PC-9 (cell line): ENCODE measurements around the gene SLC39A12. TPM values are rescaled to one million over a fixed set of nuclear protein-coding genes. Genes with fewer than 3 reads are reported as not detected.

ENCODE experiments used
- BruUV-seq: library from RNA; stranded (reverse); fragments of 400-500 nt; replicated peaks from 2 replicates; lab custom pipeline; 2021; lab: Mats Ljungman, UMichigan
- CTCF ChIA-PET: fragments of 300-600 bp; sonication (Branson Sonifier 250); formaldehyde crosslinking; loops from one replicate; lab custom pipeline; 2022; ENCODE audit warnings: antibody characterized with exemption; lab: Charles Lee
- POLR2A ChIA-PET: fragments of 300-600 bp; sonication (Branson Sonifier 250); formaldehyde crosslinking; loops from one replicate; lab custom pipeline; 2022; ENCODE audit warnings: antibody characterized with exemption; ENCODE audit not compliant: unreplicated experiment; lab: Charles Lee
- DNase-seq, 2 experiments: peaks; one replicate each; pipeline versions ENCODE4 v3.0.0 to v3.0.0-alpha.2; 2015 to 2022; ENCODE audit warnings: mixed read lengths in 1 of 2
- H2AFZ ChIP-seq: fragments of 200-600 bp; sonication (generic); 2 replicates; pipeline ENCODE4 v1.8.1; 2017; ENCODE audit warnings: antibody characterized with exemption
- H3F3A ChIP-seq: fragments of 200-600 bp; sonication (generic); 2 replicates; pipeline ENCODE4 v1.8.1; 2017; ENCODE audit warnings: antibody characterized with exemption, mild to moderate bottlenecking, low read depth; ENCODE audit not compliant: insufficient read depth
- H3K27ac ChIP-seq: fragments of 200-600 bp; sonication (generic); 2 replicates; pipeline ENCODE4 v1.6.1; 2016; ENCODE audit warnings: mixed run types
- H3K27me3 ChIP-seq: fragments of 200-600 bp; sonication (generic); 2 replicates; pipeline ENCODE4 v1.6.1; 2016; ENCODE audit warnings: low read depth, mixed run types; ENCODE audit not compliant: insufficient read depth
- H3K36me3 ChIP-seq: fragments of 200-600 bp; sonication (generic); 2 replicates; pipeline ENCODE4 v1.6.1; 2016; ENCODE audit warnings: low read depth, mixed run types
- H3K4me1 ChIP-seq: fragments of 200-600 bp; sonication (generic); replicated peaks from 2 replicates; pipeline ENCODE4 v1.6.1; 2016; ENCODE audit warnings: mixed run types; ENCODE audit not compliant: insufficient read depth
- H3K4me2 ChIP-seq: fragments of 200-600 bp; sonication (generic); 2 replicates; pipeline ENCODE4 v1.6.1; 2017; ENCODE audit warnings: mixed run types
- H3K4me3 ChIP-seq: fragments of 200-600 bp; sonication (generic); 2 replicates; pipeline ENCODE4 v1.6.1; 2016; ENCODE audit warnings: mixed run types
- H3K79me2 ChIP-seq: fragments of 200-600 bp; sonication (generic); 2 replicates; pipeline ENCODE4 v1.6.1; 2017; ENCODE audit warnings: low read depth, mixed run types
- H3K9me2 ChIP-seq: fragments of 200-600 bp; sonication (generic); 2 replicates; pipeline ENCODE4 v1.8.1; 2017; ENCODE audit warnings: mild to moderate bottlenecking; ENCODE audit not compliant: insufficient read depth
- H3K9me3 ChIP-seq: fragments of 200-600 bp; sonication (generic); 2 replicates; pipeline ENCODE4 v1.8.1; 2016; ENCODE audit warnings: low read depth; ENCODE audit not compliant: insufficient read depth
- H4K20me1 ChIP-seq: fragments of 200-600 bp; sonication (generic); 2 replicates; pipeline ENCODE4 v1.8.1; 2017; ENCODE audit not compliant: insufficient read depth
- EZH2 ChIP-seq: fragments of 200-600 bp; sonication (generic); IDR thresholded peaks from 2 replicates; pipeline ENCODE4 v1.8.0; 2017; ENCODE audit warnings: antibody characterized with exemption, low read depth
- intact Hi-C: fragments of 100-400 bp; cut with micrococcal nuclease; formaldehyde crosslinking; loops from one replicate; pipeline ENCODE4 v1.10.0; 2022; ENCODE audit not compliant: unreplicated experiment
- total RNA-seq: library from RNA; stranded (reverse); gene quantifications from 2 replicates; pipeline ENCODE4 v1.2.3, GENCODE V29; 2021
- TF ChIP-seq, protein P1 (sequence below): fragments of 200-600 bp; sonication (generic); conservative IDR thresholded peaks from 2 replicates; pipeline ENCODE4 v1.6.1; 2017; ENCODE audit warnings: mixed run types, antibody characterized with exemption, mild to moderate bottlenecking, moderate library complexity

SLC39A12 gene
- total RNA-seq, 1 experiment from 2014 or later = not detected

DNA sequence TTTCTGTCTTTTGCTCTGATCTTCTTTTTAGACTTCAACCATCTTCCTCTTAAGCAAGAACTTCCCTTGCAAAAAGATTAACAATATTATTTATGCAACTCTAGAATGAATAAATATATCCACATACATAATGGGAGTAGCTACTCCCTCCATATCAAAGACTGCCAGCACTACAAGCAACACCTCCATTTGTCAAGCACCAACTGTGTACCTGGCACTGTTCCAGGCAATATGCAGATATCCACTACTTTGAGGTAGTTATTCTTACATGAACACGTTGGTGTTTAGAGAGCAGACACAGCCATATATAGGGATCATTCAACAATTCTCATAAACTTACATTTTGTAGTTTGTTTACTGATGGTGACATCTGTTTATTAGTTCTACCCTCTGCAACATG lies 104.9 kb downstream of the SLC39A12 start:
- Histone ChIP-seq H3K27ac (no peak overlapping the region), H2AFZ (no peak overlapping the region), H3K4me1 (no peaks in the 10 kb centered on the region), H4K20me1 (no peaks in the 10 kb centered on the region), H3F3A (no peaks in the 10 kb centered on the region), H3K27me3 (no peaks in the 10 kb centered on the region), H3K9me2 (no peaks in the 10 kb centered on the region), H3K4me2 (no peak overlapping the region), H3K36me3 (no peaks in the 10 kb centered on the region), H3K9me3 (no peaks in the 10 kb centered on the region), H3K79me2 (no peaks in the 10 kb centered on the region), H3K4me3 (no peak overlapping the region)
- TF ChIP-seq, protein P1, sequence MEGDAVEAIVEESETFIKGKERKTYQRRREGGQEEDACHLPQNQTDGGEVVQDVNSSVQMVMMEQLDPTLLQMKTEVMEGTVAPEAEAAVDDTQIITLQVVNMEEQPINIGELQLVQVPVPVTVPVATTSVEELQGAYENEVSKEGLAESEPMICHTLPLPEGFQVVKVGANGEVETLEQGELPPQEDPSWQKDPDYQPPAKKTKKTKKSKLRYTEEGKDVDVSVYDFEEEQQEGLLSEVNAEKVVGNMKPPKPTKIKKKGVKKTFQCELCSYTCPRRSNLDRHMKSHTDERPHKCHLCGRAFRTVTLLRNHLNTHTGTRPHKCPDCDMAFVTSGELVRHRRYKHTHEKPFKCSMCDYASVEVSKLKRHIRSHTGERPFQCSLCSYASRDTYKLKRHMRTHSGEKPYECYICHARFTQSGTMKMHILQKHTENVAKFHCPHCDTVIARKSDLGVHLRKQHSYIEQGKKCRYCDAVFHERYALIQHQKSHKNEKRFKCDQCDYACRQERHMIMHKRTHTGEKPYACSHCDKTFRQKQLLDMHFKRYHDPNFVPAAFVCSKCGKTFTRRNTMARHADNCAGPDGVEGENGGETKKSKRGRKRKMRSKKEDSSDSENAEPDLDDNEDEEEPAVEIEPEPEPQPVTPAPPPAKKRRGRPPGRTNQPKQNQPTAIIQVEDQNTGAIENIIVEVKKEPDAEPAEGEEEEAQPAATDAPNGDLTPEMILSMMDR = no peak
- TF ChIP-seq EZH2 = no peak
- ChIA-PET POLR2A (no interaction called here), CTCF (no interaction called here)
- intact Hi-C loops = no loop called here
- no TSS peak for BruUV-seq
- DNase-seq = no peak

DNA sequence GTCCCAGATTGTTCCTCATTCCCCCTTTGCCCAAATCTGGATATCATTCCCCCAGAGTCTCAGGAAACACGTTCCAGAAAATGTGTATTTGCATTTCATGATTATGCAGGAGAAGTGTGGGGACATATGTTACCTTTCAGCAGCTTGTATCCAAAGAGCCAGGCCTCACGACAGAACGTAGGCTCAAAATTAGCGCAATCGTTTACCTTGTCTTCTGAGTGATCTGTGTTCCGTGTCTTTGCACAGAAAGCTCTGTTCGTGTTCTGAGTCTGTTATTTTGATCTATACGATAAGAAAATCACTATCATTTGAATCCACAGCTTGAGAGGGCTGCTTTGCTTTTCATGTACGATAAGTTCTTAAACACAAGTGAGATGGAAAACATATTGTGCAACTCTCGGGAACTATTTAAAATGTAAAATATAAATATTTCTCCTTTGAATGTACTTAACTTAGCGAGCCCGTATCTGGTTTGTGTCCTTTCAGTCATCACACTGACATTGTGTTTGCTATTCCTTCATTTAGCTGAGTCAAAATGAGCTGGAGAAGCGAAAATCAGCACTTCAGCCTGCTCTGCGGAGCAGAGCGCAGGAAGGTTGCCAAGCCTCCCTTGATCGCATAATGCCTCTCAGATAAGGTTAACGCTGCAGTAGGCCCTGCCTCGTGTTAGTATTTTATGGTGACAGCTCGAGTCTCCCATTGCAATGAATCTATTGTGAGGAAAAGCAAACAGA lies 108.3 kb downstream of the SLC39A12 start:
- intact Hi-C loops = no loop called here
- H3K9me2 ChIP-seq = no peaks in the 10 kb centered on the region
- H2AFZ ChIP-seq = no peak overlapping the region
- no peaks in the 10 kb centered on the region for H3K79me2 ChIP-seq
- no peaks in the 10 kb centered on the region for H3K36me3 ChIP-seq
- no peaks in the 10 kb centered on the region for H3K27me3 ChIP-seq
- no peaks in the 10 kb centered on the region for H3K4me1 ChIP-seq
- H3K27ac ChIP-seq = no peak overlapping the region
- no peaks in the 10 kb centered on the region for H3K9me3 ChIP-seq
- BruUV-seq = no TSS peak
- no peak for DNase-seq
- ChIA-PET CTCF (no interaction called here), POLR2A (no interaction called here)
- TF ChIP-seq, protein P1 = no peak
- TF ChIP-seq EZH2 = no peak
- no peaks in the 10 kb centered on the region for H3F3A ChIP-seq
- H3K4me3 ChIP-seq = no peak overlapping the region
- H3K4me2 ChIP-seq = no peak overlapping the region
- H4K20me1 ChIP-seq = no peaks in the 10 kb centered on the region

DNA sequence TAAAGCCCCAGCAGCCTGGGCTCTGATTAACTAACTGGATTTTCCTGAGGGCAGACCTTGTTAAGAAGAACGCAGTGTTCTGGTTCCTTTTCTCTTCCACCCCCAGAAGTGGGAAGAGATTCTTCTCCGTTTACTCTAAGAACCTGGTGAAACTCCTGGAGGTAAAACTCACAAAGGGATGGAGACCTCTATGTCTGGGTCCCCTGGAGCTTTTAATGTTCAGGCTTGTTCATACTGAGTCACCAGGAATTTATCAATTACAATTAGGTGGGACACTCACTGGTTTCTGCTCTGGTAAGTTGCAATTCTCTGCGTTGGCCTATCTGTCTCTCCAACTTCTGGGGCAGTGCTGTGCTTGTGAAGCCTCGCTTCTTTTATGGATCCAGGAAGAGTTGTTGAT lies 115.2 kb downstream of the SLC39A12 start:
- no peak for TF ChIP-seq EZH2
- TF ChIP-seq, protein P1 = no peak
- H3K9me3 ChIP-seq = no peaks in the 10 kb centered on the region
- H3K36me3 ChIP-seq = no peaks in the 10 kb centered on the region
- no peak for DNase-seq
- H3K79me2 ChIP-seq = no peaks in the 10 kb centered on the region
- no peaks in the 10 kb centered on the region for H3K9me2 ChIP-seq
- POLR2A ChIA-PET = no interaction called here
- H4K20me1 ChIP-seq = no peaks in the 10 kb centered on the region
- no peaks in the 10 kb centered on the region for H3K27me3 ChIP-seq
- no peaks in the 10 kb centered on the region for H3F3A ChIP-seq
- CTCF ChIA-PET = no interaction called here
- no peaks in the 10 kb centered on the region for H3K4me1 ChIP-seq
- no peak overlapping the region for H3K4me2 ChIP-seq
- H3K4me3 ChIP-seq = no peak overlapping the region
- BruUV-seq = no TSS peak
- intact Hi-C loops = no loop called here
- no peak overlapping the region for H2AFZ ChIP-seq
- H3K27ac ChIP-seq = no peak overlapping the region
